Measurements from ENCODE around the gene XPR1. TPM values are rescaled to one million over a fixed set of nuclear protein-coding genes. Genes with fewer than 3 reads are reported as not detected.

Gene XPR1
- polyA plus RNA-seq, 1 donor (not counting 4 experiments of a cell fraction or from before 2014, with no cell fraction given) = 40.0 TPM

GRCh38 chr1:180773210-180773865 is 141.5 kb downstream of the XPR1 start:
- Histone ChIP-seq H3K27me3 (ENCODE audit: control insufficient read depth, extremely low read depth, insufficient read depth, low read length) (no peaks in the 10 kb centered on the region), H3K4me1 (ENCODE audit: control insufficient read depth, extremely low read depth, insufficient read depth, low read length) (peaks cover 7% of the 10 kb centered on the region), H3K4me3 (ENCODE audit: control insufficient read depth in 2 of 3, extremely low read depth in 1 of 3, insufficient read depth in 2 of 3, low read depth in 1 of 3, low read length in 3 of 3) (no peak overlapping the region), H3K9me1 (ENCODE audit: control insufficient read depth, extremely low read depth, insufficient read depth, low read length) (no peaks in the 10 kb centered on the region), H3K27ac (ENCODE audit: control insufficient read depth, insufficient read depth, low read length) (no peak overlapping the region), H3K79me2 (ENCODE audit: control insufficient read depth, insufficient read depth, low read length) (peaks cover 1% of the 10 kb centered on the region), H3K36me3 (ENCODE audit: control insufficient read depth in 2 of 2, extremely low read depth in 1 of 2, insufficient read depth in 2 of 2, low read length in 2 of 2) (no peaks in the 10 kb centered on the region), H4K20me1 (ENCODE audit: control insufficient read depth, extremely low read depth, insufficient read depth, low read length) (no peaks in the 10 kb centered on the region), H3K9ac (ENCODE audit: control insufficient read depth, extremely low read depth, insufficient read depth, low read length) (no peak overlapping the region), H2AFZ (ENCODE audit: control insufficient read depth, low read length) (no peak overlapping the region), H3K9me3 (ENCODE audit: control insufficient read depth, low read depth, low read length) (no peaks in the 10 kb centered on the region), H3K4me2 (ENCODE audit: control insufficient read depth, extremely low read depth, insufficient read depth, low read depth, low read length) (no peak overlapping the region)
- dilution Hi-C loops (cut with MboI; ENCODE audit: extremely low pct_ligation_motif_present, low sequenced_read_pairs) = no loop called here
- no peak for DNase-seq (ENCODE audit: low read depth, low spot score)
- FAIRE-seq = no peak
- no peak for TF ChIP-seq CTCF (optimal IDR thresholded peaks at IDR 0.05 in 1 of 3, IDR thresholded peaks at IDR 0.05 in 1 of 3, conservative IDR thresholded peaks at IDR 0.05 in 1 of 3; ENCODE audit: extremely low read depth in 1 of 3, insufficient read depth in 2 of 3, low read length in 3 of 3)
- no peak for TF ChIP-seq EZH2 (IDR thresholded peaks at IDR 0.05; ENCODE audit: low read length)

- no peak for TF ChIP-seq EZH2 (IDR thresholded peaks at IDR 0.05; ENCODE audit: low read length)
- TF ChIP-seq CTCF (optimal IDR thresholded peaks at IDR 0.05 in 1 of 3, IDR thresholded peaks at IDR 0.05 in 1 of 3, conservative IDR thresholded peaks at IDR 0.05 in 1 of 3; ENCODE audit: extremely low read depth in 1 of 3, insufficient read depth in 2 of 3, low read length in 3 of 3) = no peak
- no peak overlapping the region for H3K9ac ChIP-seq (ENCODE audit: control insufficient read depth, extremely low read depth, insufficient read depth, low read length)
- no peaks in the 10 kb centered on the region for H3K9me1 ChIP-seq (ENCODE audit: control insufficient read depth, extremely low read depth, insufficient read depth, low read length)
- H3K9me3 ChIP-seq (ENCODE audit: control insufficient read depth, low read depth, low read length) = no peaks in the 10 kb centered on the region
- dilution Hi-C loops (cut with MboI; ENCODE audit: extremely low pct_ligation_motif_present, low sequenced_read_pairs) = no loop called here
- no peak overlapping the region for H3K27ac ChIP-seq (ENCODE audit: control insufficient read depth, insufficient read depth, low read length)
- no peaks in the 10 kb centered on the region for H4K20me1 ChIP-seq (ENCODE audit: control insufficient read depth, extremely low read depth, insufficient read depth, low read length)
- DNase-seq (ENCODE audit: low read depth, low spot score) = no peak
- no peaks in the 10 kb centered on the region for H3K27me3 ChIP-seq (ENCODE audit: control insufficient read depth, extremely low read depth, insufficient read depth, low read length)
- H3K4me3 ChIP-seq (ENCODE audit: control insufficient read depth in 2 of 3, extremely low read depth in 1 of 3, insufficient read depth in 2 of 3, low read depth in 1 of 3, low read length in 3 of 3) = no peak overlapping the region
- FAIRE-seq = no peak
- peaks cover 1% of the 10 kb centered on the region for H3K79me2 ChIP-seq (ENCODE audit: control insufficient read depth, insufficient read depth, low read length)
- H3K36me3 ChIP-seq (ENCODE audit: control insufficient read depth in 2 of 2, extremely low read depth in 1 of 2, insufficient read depth in 2 of 2, low read length in 2 of 2) = no peaks in the 10 kb centered on the region
- H3K4me2 ChIP-seq (ENCODE audit: control insufficient read depth, extremely low read depth, insufficient read depth, low read depth, low read length) = no peak overlapping the region
- no peak overlapping the region for H2AFZ ChIP-seq (ENCODE audit: control insufficient read depth, low read length)
- H3K4me1 ChIP-seq (ENCODE audit: control insufficient read depth, extremely low read depth, insufficient read depth, low read length) = peaks cover 7% of the 10 kb centered on the region
These were observed 144.0 kb downstream of the XPR1 start for GRCh38 chr1:180775801-180776200.

All from keratinocyte (primary cell).